ENCODE results near the gene PRH1.

DNA sequence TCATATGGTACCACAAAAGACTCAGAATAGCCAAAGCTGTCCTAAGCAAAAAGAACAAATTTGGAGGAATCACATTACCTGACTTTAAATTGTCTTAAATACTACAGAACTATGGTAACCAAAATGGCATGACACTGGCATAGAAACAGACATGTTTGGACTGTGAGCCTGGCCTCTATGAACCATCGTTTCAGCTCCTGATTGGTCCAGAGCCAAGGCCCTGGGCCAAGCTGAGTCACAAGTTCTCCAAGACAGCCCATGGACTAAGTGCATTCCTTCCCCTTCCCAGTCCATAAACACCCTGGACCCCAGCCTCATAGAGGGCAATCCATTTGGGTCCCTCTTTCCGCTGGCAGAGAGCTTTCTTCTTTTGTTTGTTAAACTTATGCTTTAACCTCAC lies 22.7 kb downstream of the PRH1 start:
- TF ChIP-seq, protein P1, sequence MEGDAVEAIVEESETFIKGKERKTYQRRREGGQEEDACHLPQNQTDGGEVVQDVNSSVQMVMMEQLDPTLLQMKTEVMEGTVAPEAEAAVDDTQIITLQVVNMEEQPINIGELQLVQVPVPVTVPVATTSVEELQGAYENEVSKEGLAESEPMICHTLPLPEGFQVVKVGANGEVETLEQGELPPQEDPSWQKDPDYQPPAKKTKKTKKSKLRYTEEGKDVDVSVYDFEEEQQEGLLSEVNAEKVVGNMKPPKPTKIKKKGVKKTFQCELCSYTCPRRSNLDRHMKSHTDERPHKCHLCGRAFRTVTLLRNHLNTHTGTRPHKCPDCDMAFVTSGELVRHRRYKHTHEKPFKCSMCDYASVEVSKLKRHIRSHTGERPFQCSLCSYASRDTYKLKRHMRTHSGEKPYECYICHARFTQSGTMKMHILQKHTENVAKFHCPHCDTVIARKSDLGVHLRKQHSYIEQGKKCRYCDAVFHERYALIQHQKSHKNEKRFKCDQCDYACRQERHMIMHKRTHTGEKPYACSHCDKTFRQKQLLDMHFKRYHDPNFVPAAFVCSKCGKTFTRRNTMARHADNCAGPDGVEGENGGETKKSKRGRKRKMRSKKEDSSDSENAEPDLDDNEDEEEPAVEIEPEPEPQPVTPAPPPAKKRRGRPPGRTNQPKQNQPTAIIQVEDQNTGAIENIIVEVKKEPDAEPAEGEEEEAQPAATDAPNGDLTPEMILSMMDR (IDR thresholded peaks at IDR 0.05): no peak
- no peak for TF ChIP-seq EP300 (IDR thresholded peaks at IDR 0.05)
- TF ChIP-seq POLR2A (IDR thresholded peaks at IDR 0.05): no peak

All from stomach (tissue), 4 donors.